Right renal pelvis (tissue), 4 donors: ENCODE measurements around the gene ZC3H14. TPM values are rescaled to one million over a fixed set of nuclear protein-coding genes. Genes with fewer than 3 reads are reported as not detected.
A peak's percentile ranks its signal among the peaks of the same experiment; 100 is the strongest.
"Not testable (repeated sequence)": the region's sequence is repeated elsewhere in the genome, so short reads cannot be mapped to it uniquely, and the experiment has no call there.

ENCODE experiments used
- DNase-seq, 4 donors: peaks; one replicate each; pipeline ENCODE4 v3.0.0-alpha.2; 2013; ENCODE audit warnings: low read depth in 4 of 4, low spot score in 3 of 4, missing footprints in 1 of 4
- polyA plus RNA-seq, 4 donors: library from polyadenylated mRNA; unstranded; fragments of 120-200 nt; gene quantifications; one replicate each; pipeline ENCODE4 v1.2.1, GENCODE V29; 2013; ENCODE audit not compliant: insufficient read length in 4 of 4

Gene ZC3H14
- polyA plus RNA-seq: 100 to 1,000 TPM in 3 of 4 donors, 10 to 100 TPM in 1; 81.7 to 111 (median 105) TPM

GRCh38 chr14:88562831-88563686 is at the start of gene ZC3H14:
ZC3H14 (plus strand) TSS chr14:88563037; CDS start chr14:88563134, 97 bp downstream.
- peak; percentile 74 to 88 (median 82) for DNase-seq

DNA sequence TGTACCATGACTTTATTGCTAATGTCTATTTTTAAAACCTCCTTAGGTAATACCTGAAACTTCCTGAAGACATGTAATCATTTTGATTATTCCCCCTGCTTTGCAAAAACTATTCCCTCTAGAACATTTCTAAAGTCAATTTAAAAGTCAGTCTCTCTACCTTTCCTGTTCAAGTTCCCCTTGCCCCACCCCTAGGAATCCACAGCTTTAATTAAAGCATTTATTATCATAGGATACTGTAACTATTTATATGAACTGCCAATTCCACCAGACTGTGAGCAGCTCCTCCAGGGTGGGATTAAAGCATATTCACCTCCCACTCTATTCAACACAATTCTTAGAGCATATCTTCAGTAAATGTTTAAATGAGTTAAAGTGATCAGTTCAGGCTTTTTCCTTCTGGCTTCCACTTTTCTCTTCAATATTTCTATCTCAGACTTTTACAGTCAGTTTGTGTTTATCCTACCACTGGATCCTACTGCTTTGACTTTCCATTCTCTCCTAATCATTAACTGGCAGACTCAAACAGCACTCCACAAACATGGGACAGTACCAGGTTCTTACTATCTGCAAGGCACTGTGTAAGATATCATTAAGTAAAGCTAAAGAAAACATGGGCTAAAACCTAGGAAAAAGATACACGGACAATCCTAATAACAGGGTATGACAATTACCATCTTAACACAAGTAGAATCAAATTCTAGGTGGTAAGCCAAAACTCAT is 47.2 kb upstream of the ZC3H14 start:
- no peak for DNase-seq

GRCh38 chr14:88516861-88517357 is 45.9 kb upstream of the ZC3H14 start:
- peak in 1 of 4 donors; percentile 20 for DNase-seq

DNA sequence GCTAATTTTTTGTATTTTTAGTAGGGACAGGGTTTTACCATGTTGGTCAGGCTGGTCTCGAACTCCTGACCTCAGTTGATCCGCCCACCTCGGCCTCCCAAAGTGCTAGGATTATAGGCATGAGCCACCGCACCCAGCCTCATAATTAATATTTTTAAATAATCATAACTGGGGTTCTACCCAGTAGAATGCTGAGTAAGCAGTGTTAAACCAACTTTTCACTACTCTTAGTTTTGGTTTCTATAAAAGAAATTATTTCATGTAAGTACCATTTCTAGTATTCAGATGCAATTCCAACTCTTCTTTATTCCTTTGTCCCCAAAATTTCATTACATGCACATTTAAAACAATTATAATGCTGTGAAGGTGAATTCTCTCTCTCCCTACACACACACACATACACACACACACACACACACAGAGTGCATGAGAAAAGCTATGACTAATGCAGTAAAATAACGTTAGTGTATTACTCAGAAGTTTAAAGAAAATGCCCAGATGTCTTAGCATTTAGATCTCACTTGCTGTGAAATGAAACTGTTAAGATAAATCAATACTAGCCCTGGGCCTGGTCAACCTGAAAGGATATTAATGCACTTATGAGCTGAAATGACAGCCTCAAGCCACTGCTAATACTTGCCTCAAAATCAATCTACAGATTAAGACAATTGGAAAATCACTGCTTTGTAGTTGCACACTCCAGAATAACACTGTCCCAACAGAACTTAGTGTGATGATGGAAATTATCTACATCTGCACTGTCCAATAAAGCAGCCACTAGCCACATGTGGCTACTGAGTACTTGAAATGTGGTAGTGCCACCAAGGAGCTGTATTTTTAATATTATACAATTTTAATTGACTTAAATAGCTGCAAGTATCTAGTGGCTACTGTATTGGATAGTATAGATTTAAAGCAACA is 44.0 kb upstream of the ZC3H14 start:
- no peak for DNase-seq

GRCh38 chr14:88519907-88520306 is 42.9 kb upstream of the ZC3H14 start:
- no peak for DNase-seq

- DNase-seq: no peak
Observed at GRCh38 chr14:88521818-88522217, 41.0 kb upstream of the ZC3H14 start.

- DNase-seq: no peak
Observed at GRCh38 chr14:88522393-88522792, 40.4 kb upstream of the ZC3H14 start.

GRCh38 chr14:88529889-88530288 is 32.9 kb upstream of the ZC3H14 start:
- DNase-seq: not testable (repeated sequence)

DNA sequence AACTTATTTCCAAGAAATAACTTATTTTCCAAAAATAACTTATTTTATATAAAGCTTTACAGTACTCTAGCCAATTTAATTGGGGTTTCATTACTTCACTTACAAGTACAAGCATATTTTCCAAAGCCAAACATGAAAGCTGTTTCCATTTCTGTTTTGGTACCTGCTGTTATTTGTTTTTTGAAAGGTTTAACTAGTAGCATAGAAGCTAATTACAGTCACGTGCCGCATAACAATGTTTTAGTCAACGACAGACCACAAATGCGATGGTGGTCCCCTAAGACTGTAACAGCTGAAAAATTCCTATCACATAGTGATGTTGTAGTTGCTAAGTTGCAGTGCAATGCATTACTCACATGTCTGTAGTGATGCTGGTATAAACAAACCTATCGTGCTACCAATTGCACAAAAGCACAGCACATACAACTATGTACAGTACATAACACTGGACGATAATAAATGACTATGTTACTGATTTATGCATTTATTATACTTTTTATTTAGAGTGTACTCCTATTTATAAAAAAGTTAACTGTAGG is 29.7 kb upstream of the ZC3H14 start:
- DNase-seq: no peak

GRCh38 chr14:88535149-88535548 is 27.7 kb upstream of the ZC3H14 start:
- no peak for DNase-seq

GRCh38 chr14:88535813-88536212 is 27.0 kb upstream of the ZC3H14 start:
- DNase-seq: no peak

DNA sequence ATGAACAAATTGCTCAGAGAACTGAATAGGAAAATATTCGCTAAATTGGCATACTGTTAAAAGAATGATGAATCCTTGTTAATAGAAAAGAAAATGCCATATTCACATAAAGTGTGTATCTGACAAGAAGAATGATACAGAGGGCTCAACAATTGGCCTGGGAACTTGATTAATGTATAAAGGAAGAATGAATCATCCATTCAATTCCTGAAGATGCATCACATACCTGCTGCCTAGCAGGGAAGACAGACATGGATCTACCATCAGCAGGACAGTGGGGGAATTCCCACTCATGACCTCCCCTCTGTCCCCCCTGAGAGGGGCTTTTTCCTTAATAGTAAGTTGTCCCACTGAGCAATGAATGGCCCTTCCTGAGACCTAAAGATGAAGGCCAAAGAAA is 21.5 kb upstream of the ZC3H14 start:
- DNase-seq: no peak

DNA sequence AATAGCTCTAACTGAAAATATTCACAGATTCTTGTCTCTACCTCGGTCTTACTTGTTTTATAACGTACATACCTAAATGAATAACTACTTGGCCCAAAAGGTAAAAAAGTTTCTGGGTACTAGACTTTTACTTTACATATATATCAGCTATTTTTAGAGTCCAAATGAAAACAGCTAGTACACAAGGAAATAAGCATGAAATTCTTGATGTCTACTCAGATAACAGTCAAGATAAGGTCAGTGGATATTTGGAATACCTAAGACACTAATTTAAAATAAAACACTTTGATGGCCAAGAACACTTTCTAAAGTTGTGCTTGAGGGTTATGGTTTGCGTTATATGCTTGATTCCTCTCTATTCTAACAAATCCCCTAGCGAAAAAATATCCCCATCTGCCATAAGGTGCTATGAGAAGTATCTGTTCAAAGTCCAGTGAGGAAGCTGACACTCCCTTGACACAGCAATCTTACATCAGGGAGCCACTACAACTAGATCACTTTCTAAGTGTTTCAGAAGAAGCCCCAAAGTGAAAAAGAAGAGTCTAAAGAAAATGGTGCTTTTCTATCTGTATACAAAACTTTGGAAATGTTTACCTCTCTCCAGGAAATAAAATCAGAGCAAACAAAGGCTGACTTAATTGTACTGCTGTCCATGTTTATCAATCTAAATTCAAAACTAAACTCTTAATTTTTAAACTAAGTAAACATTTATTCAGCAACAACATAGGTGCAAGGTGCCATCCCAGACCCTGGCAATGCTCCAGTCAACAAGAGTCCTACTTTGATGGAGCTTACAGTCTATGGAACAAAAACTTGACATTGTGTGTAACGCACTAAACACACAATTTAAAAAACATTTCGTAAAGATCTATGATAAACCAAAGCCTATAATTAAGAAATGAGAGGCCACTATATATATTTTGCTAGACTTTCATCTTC is 19.7 kb upstream of the ZC3H14 start:
- DNase-seq: no peak

DNA sequence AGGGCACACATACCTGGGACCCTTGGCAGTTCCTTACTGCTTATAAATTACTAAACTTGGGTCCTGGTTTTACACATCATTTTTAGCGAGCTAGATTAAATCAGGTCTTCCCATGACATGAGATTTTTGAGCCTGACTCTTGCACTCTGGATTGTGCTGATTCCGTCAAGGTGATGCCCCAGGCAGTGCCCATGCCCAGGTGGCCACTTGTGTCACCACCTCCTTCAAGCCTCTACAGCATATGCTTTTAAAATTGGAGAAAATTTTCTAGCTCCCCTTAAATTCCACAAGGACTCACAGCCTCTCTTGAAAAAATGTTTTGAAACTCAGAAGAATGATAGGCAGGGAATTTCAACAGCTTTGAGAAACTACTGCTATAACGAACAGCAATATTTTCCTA is 17.6 kb upstream of the ZC3H14 start:
- DNase-seq: no peak

- DNase-seq: no peak
Observed at GRCh38 chr14:88546621-88547385, 16.0 kb upstream of the ZC3H14 start.

DNA sequence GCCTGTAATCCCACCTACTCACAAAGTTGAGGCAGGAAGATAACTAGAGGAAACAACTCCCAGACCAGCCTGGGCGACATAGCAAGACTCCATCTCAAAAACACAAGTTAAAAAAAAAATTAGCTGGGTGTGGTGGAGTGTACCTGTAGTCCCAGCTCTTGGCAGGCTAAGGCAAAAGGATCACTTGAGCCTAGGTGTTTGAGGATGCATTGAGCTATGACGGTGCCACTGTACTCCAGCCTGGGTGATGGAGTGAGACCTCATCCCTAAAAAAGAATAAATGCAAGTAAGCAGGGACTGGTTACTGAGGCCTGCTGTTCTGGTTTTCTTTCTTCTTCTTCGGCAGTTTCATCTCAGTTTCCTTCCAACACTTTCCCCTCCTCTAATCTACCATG is 15.5 kb upstream of the ZC3H14 start:
- no peak for DNase-seq

DNA sequence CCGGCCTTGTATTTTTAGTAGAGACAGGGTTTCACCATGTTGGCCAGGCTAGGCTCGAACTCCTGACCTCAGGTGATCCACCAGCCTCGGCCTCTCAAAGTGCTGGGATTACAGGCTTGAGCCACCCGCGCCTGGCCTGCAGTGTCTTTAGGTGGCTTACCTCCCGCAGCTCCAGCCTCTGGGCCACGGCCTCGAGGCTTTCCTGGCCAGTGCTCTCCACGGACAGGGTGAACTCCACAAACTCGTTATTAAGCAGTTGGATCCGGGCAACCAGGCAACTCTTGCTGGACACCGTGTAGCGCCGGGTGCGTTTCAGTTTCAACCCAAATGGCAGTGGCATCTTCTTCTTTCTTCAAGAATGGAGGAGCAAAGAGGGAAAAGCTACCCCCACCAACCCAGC is 12.8 kb upstream of the ZC3H14 start:
- no peak for DNase-seq

GRCh38 chr14:88551094-88551870 is 11.6 kb upstream of the ZC3H14 start:
- DNase-seq: peak in 3 of 4 donors; percentile 74 to 77 (median 74)
